Gastroesophageal sphincter (tissue), 3 donors: Measurements from ENCODE around the gene MED17.

Experiments
- CTCF ChIP-seq, 4 experiments: fragments of 200-600 bp in 2 of 4; fragments of 450-650 bp in 2 of 4; sonication (generic) in 1 of 4; IDR thresholded peaks; one replicate each; pipeline ENCODE4 v1.5.1; 2017 to 2019; ENCODE audit warnings: antibody characterized with exemption in 4 of 4, mild to moderate bottlenecking in 2 of 4, moderate library complexity in 2 of 4
- EP300 ChIP-seq: sonication (generic); formaldehyde crosslinking; IDR thresholded peaks from one replicate; pipeline ENCODE4 v1.6.1; 2017; ENCODE audit warnings: antibody characterized with exemption, mild to moderate bottlenecking

- no peak for TF ChIP-seq CTCF (IDR thresholded peaks at IDR 0.05)
- TF ChIP-seq EP300: no peak
These were observed 10.4 kb upstream of the MED17 start for GRCh38 chr11:93773601-93774200.
